HG02885 (cell line): ENCODE measurements around the gene ELOVL7.
"Not testable (repeated sequence)": the region's sequence is repeated elsewhere in the genome, so short reads cannot be mapped to it uniquely, and the experiment has no call there.

Experiments
- ATAC-seq: cut with Tn5 transposase; IDR thresholded peaks from one replicate; pipeline ENCODE4 v1.9.1; 2021; ENCODE audit warnings: mild to moderate bottlenecking; ENCODE audit not compliant: unreplicated experiment, poor library complexity

The ELOVL7 gene

GRCh38 chr5:60722416-60722815 lies 121.7 kb downstream of the ELOVL7 start:
- no peak for ATAC-seq

- no peak for ATAC-seq
These were observed 124.7 kb downstream of the ELOVL7 start for GRCh38 chr5:60719329-60719728.

DNA sequence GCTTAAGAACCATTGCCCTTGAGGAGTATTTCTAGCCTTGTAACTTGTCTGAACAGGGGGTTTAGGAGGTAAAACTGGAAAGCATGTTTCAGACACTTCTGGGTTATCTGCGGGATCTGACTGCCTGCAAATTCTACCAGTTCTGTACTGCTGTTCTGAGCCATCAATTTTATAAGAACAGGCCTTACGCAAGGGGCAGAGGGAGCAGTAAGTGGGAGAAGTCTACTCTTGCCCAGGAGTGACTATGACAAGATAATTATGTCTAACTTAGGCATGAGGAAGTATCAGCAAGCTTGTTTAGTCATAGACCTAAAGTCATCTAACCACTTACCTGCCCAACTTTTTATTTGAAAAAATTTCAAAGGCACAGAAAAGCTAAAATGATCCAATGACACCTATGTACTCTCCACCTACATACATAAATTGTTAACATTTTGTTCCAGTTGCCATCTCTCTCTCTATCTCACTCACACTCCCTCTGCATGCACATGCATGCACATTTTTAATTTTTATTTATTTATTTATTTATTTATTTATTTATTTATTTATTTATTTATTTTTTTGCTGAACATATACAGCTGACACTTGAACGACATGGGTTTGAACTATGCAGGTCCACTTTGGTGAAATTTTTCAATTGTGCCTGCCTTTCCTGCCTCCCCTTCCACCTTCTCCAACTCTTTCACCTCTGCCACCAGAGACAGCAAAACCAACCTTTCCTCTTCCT lies 125.7 kb downstream of the ELOVL7 start:
- no peak for ATAC-seq

GRCh38 chr5:60715201-60715928 lies 128.7 kb downstream of the ELOVL7 start:
- not testable (repeated sequence) for ATAC-seq

DNA sequence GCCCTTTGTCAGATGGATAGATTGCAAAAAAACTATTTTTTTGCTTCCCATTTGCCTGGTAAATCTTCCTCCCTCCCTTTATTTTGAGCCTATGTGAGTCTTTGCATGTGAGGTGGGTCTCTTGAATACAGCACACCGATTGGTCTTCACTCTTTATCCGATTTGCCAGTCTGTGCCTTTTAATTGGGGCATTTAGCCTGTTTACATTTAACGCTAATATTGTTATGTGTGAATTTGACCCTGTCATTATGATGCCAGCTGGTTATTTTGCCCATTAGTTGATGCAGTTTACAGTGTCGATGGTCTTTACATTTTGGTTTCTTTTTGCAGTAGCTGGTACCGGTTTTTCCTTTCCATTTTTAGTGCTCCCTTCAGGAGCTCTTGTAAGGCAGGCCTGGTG lies 131.1 kb downstream of the ELOVL7 start:
- no peak for ATAC-seq

DNA sequence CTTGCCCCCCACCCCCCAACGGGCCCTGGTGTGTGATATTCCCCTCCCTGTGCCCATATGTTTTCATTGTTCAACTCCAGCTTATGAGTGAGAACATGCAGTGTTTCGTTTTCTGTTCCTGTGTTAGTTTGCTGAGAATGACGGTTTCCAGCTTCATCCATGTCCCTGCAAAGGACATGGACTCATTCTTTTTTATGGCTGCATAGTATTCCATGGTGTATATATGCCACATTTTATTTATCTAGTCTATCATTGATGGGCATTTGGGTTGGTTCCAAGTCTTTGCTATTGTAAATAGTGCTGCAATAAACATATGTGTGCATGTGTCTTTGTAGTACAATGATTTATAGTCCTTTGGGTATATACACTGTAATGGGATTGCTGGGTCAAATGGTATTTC lies 132.2 kb downstream of the ELOVL7 start:
- not testable (repeated sequence) for ATAC-seq

DNA sequence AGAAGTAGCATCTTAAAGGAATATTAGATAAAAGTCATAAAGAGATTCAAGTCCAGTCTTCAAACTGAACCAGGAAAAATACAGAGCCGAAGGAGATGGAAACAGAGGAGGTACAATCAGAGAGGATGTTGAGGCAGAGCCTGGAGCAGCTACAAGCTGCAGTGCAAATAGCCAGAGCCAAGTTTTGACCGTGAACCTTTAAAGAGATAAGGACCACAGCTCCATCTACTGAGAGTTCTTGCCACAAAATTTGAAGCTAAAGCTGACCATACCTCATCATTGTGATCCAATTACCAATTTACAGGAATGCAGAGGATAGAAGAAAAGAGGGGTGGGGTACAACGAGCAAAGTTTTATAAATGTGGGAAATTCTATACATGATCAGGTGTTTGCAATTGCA lies 133.7 kb downstream of the ELOVL7 start:
- ATAC-seq, result no peak

DNA sequence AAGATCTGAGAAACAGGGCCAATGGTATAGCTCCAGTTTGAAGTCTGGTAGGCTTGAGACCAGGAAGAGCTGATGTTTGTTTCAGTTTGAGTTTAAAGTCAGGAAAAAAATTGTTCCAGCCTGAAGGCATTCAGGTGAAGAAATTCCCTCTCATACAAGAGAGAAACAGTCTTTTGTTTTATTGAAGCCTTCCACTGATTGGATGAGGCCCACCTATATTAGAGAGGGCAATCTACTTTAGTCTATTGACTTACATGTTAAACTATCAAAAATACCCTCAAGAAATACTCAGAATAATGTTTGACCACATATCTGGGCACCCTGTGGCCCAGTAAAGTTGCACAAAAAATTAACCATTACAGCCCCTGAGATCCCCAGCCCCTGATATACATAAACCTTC lies 138.9 kb downstream of the ELOVL7 start:
- no peak for ATAC-seq

GRCh38 chr5:60703944-60704343 lies 140.1 kb downstream of the ELOVL7 start:
- no peak for ATAC-seq
